GM12872 (cell line): Measurements from ENCODE around the gene IRF3.

ENCODE experiments used
- TF ChIP-seq, protein P1 (sequence below): IDR thresholded peaks from 3 replicates; pipeline ENCODE4 v1.5.1; 2011; ENCODE audit warnings: low read depth, mild to moderate bottlenecking, low read length, moderate library complexity; ENCODE audit not compliant: insufficient read depth

IRF3 gene, protein sequence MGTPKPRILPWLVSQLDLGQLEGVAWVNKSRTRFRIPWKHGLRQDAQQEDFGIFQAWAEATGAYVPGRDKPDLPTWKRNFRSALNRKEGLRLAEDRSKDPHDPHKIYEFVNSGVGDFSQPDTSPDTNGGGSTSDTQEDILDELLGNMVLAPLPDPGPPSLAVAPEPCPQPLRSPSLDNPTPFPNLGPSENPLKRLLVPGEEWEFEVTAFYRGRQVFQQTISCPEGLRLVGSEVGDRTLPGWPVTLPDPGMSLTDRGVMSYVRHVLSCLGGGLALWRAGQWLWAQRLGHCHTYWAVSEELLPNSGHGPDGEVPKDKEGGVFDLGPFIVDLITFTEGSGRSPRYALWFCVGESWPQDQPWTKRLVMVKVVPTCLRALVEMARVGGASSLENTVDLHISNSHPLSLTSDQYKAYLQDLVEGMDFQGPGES

DNA sequence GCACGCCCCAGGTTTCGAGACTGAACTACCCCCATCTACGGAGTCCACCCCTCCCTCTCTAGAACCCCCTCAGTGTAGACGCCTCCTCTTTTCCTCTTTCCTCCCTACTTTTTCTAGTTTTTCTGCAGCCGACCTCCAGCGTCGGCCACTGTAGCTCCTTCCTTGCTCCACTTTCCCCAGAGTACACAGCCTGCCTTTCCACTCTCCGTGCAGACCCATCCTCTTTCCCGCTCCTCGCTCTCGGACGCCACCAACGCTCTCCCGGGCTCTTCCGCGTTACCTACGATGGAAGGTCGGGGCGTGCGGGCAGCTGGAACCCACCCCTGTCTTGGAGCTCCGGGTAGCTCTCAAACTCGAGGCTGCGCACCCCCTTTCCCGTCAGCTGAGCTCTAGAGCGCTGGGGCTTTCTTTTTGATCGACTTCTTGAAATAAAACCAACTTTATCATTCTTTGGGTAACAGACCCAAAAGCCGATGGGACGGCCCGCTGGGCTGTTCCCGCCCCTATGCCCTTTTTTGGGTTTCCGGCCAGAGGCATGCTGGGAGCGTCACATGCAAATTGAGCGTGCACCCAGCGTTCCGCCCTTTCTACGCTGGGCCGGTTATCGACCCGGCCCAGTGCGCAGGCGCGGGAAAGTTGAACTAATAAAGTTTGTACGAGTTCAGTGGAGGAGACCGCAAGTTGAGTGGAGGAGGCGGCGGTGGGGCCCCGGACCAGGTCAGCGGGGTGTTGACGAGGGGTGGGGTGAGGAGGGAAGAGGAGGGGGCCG lies at the start of gene IRF3, which contains the start of gene BCL2L12:
TSS of gene IRF3 (minus strand) at position 507 of the 769 bp plus-strand sequence. CDS start 1,019 bp downstream, outside the sequence.
TSS of gene BCL2L12 (plus strand) at position 583 of the 769 bp plus-strand sequence. CDS start 760 bp downstream, outside the sequence.
- TF ChIP-seq, protein P1, sequence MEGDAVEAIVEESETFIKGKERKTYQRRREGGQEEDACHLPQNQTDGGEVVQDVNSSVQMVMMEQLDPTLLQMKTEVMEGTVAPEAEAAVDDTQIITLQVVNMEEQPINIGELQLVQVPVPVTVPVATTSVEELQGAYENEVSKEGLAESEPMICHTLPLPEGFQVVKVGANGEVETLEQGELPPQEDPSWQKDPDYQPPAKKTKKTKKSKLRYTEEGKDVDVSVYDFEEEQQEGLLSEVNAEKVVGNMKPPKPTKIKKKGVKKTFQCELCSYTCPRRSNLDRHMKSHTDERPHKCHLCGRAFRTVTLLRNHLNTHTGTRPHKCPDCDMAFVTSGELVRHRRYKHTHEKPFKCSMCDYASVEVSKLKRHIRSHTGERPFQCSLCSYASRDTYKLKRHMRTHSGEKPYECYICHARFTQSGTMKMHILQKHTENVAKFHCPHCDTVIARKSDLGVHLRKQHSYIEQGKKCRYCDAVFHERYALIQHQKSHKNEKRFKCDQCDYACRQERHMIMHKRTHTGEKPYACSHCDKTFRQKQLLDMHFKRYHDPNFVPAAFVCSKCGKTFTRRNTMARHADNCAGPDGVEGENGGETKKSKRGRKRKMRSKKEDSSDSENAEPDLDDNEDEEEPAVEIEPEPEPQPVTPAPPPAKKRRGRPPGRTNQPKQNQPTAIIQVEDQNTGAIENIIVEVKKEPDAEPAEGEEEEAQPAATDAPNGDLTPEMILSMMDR = no peak

DNA sequence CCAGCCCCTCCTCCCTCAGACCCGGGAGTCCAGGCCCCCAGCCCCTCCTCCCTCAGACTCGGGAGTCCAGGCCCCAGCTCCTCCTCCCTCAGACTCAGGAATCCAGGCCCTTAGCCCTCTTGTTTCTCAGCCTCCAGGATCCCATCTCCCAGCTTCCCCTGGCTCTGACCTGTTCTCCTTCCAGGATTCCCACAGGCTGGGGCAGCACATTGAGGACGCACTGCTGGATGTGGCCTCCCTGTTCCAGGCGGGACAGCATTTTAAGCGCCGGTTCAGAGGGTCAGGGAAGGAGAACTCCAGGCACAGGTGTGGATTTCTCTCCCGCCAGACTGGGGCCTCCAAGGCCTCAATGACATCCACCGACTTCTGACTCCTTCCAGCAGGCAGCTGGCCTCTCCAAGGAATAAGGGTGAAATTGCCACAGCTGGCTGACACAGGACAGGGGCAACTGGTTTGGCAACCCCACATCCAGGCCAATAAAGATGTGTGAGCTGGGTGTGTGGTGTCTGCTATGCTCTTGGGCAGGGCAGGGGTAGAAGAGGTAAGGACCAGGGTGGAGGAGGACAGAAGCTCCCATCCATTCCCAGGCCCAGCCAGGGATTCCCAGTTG lies 47.7 kb upstream of the IRF3 start:
- TF ChIP-seq, protein P1 = no peak

DNA sequence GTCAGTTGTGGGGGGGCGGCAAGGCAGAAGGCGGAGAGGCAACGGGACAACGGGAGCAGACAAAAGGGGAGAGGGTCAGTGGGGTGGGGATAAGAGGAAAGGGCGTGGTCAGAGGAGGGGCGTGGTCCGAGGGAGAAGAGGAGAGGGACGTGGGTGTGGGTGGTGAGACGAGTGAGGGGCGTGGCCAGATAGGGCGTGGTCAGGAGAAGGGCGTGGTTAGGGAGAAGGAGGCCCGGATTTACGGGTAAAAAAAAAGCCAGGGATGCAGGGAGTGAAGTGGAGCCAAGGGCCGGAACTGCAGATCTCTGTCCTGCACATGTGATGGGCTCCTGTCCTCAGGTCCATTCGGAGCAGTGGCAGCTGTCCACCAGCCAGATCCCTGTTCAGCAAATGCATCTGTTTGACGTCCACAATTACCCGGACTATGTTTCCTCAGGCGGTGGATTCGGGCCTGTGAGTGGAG lies 46.8 kb upstream of the IRF3 start:
- TF ChIP-seq, protein P1 = no peak

DNA sequence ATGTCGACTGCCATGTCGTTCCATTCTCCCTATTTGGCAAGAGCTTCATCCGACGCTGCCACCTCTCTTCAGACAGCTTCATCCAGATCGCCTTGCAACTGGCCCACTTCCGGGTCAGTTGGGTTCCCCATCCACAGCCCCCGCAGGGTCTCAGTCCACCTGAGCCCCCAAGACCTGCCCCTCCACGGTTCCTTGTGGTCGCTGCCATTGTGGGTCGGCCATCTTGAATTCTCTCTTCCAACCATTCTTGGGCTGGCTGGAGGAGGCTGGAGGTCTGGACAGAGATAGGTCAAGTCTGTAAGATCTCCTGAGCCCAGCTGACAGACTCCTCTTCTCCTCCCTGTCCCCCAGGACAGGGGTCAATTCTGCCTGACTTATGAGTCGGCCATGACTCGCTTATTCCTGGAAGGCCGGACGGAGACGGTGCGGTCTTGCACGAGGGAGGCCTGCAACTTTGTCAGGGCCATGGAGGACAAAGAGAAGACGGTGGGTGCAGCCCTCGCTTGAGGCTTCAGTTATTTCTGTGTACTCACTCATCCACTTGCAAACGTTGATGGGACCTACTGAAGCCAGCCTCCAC lies 44.8 kb upstream of the IRF3 start:
- TF ChIP-seq, protein P1 = no peak

DNA sequence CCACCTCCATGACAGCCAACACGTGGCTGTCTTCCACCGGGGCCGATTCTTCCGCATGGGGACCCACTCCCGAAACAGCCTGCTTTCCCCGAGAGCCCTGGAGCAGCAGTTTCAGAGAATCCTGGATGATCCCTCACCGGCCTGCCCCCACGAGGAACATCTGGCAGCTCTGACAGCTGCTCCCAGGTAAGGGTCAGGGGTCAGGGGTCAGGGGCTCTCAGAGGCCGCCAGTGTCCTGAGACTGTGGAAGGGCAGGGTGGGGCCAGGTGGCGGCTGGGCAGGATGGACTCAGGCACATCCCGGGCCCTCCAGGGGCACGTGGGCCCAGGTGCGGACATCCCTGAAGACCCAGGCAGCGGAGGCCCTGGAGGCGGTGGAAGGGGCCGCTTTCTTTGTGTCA lies 40.3 kb upstream of the IRF3 start:
- TF ChIP-seq, protein P1 = no peak

DNA sequence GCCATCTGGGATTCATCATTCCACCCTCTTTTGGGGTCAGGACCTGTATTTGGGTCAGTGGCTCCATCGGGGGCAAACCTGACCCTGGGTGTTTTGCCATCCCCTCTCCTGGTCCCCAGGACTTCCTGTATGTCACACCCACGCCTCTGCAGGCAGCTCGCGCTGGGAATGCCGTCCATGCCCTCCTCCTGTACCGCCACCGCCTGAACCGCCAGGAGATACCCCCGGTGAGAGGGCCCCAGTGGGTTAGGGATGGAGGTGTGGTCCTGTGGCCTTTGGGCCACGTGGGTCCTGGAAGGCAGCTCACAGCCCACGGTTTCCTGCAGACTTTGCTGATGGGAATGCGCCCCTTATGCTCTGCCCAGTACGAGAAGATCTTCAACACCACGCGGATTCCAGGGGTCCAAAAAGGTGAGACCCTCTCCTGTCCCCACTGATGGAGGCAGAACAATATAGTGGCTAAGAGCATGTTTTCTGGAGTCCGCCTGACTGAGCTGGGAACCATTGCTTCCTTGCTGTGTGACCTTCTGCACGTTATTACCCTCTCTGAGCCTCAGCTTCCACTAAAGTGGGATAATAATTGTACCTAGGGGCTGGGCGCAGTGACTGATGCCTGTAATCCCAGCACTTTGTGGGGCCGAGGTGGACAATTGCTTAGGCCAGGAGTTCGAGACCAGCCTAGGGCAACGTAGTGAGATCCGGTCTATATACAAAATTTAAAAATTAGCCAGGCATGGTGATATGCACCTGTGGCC lies 39.4 kb upstream of the IRF3 start:
- TF ChIP-seq, protein P1 = no peak
